Thoracic aorta (tissue), 2 donors: ENCODE measurements around the gene ATP2C1. TPM values are rescaled to one million over a fixed set of nuclear protein-coding genes. Genes with fewer than 3 reads are reported as not detected.

ENCODE experiments used
- ATAC-seq: fragments of 150-250 bp; one replicate; pipeline ENCODE4 v1.8.0; 2017; ENCODE audit warnings: low read depth; ENCODE audit not compliant: insufficient number of reproducible peaks, low FRiP score
- DNase-seq: peaks from one replicate; pipeline ENCODE4 v3.0.0-alpha.2; 2020; ENCODE audit warnings: low spot score
- H3K27ac ChIP-seq, 2 donors: fragments of 200-600 bp; sonication (generic); 1 replicate in 1 of 2; 2 replicates in 1 of 2; pipeline ENCODE4 v1.5.1; 2016; ENCODE audit warnings: mild to moderate bottlenecking in 2 of 2, moderate library complexity in 2 of 2
- H3K27me3 ChIP-seq: fragments of 200-600 bp; sonication (generic); replicated peaks from 2 replicates; pipeline ENCODE4 v1.6.0; 2016; ENCODE audit warnings: mild to moderate bottlenecking; ENCODE audit not compliant: insufficient read depth
- H3K36me3 ChIP-seq: fragments of 200-600 bp; sonication (generic); one replicate; pipeline ENCODE4 v1.5.1; 2016
- H3K4me1 ChIP-seq, 2 donors: fragments of 200-600 bp; sonication (generic); 1 replicate in 1 of 2; 2 replicates in 1 of 2; pipeline versions ENCODE4 v1.5.1 to v1.6.0; 2016; ENCODE audit warnings: low read depth in 2 of 2, mild to moderate bottlenecking in 1 of 2; ENCODE audit not compliant: control insufficient read depth in 1 of 2
- H3K4me3 ChIP-seq: fragments of 200-600 bp; sonication (generic); 2 replicates; pipeline ENCODE4 v1.5.1; 2016; ENCODE audit warnings: mild to moderate bottlenecking
- H3K9me3 ChIP-seq: fragments of 200-600 bp; sonication (generic); 2 replicates; pipeline ENCODE4 v1.5.1; 2016
- total RNA-seq, 2 donors: library from RNA; depleted of rRNA; stranded (reverse); fragments of >200 nt; gene quantifications; one replicate each; pipeline versions ENCODE4 v1.1.0 to v1.2.3, GENCODE V29; 2016
- TF ChIP-seq, protein P1 (sequence below): fragments of 200-600 bp; sonication (generic); IDR thresholded peaks from one replicate; pipeline ENCODE4 v1.5.1; 2019; ENCODE audit warnings: antibody characterized with exemption

The ATP2C1 gene
- total RNA-seq, 2 donors from 2014 or later, result 51.1 to 53.1 TPM

DNA sequence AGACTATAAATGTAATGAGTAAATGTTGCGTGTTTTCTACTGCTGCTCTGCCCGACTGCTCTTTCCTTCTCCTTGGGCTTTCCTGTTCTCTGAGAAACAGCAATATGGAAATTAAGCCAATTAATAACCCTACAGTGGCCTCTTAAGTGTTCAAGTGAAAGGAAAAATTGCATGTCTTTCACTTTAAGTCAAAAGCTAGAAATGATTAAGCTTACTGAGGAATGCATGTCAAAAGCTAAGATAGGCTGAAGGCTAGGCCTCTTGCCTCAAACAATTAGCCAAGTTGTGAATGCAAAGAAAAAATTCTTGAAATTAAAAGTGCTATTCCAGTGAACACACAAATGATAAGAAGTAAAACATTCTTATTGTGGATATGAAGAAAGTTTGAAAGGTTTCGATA lies 55.0 kb downstream of the ATP2C1 start:
- Histone ChIP-seq H3K9me3 (peaks cover 10% of the 10 kb centered on the region), H3K4me3 (no peak overlapping the region), H3K36me3 (peaks cover 17% of the 10 kb centered on the region), H3K27ac (no peak overlapping the region), H3K27me3 (no peaks in the 10 kb centered on the region), H3K4me1 (no peaks in the 10 kb centered on the region)
- ATAC-seq (no peak), DNase-seq (no peak)
- TF ChIP-seq, protein P1, sequence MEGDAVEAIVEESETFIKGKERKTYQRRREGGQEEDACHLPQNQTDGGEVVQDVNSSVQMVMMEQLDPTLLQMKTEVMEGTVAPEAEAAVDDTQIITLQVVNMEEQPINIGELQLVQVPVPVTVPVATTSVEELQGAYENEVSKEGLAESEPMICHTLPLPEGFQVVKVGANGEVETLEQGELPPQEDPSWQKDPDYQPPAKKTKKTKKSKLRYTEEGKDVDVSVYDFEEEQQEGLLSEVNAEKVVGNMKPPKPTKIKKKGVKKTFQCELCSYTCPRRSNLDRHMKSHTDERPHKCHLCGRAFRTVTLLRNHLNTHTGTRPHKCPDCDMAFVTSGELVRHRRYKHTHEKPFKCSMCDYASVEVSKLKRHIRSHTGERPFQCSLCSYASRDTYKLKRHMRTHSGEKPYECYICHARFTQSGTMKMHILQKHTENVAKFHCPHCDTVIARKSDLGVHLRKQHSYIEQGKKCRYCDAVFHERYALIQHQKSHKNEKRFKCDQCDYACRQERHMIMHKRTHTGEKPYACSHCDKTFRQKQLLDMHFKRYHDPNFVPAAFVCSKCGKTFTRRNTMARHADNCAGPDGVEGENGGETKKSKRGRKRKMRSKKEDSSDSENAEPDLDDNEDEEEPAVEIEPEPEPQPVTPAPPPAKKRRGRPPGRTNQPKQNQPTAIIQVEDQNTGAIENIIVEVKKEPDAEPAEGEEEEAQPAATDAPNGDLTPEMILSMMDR, result no peak

DNA sequence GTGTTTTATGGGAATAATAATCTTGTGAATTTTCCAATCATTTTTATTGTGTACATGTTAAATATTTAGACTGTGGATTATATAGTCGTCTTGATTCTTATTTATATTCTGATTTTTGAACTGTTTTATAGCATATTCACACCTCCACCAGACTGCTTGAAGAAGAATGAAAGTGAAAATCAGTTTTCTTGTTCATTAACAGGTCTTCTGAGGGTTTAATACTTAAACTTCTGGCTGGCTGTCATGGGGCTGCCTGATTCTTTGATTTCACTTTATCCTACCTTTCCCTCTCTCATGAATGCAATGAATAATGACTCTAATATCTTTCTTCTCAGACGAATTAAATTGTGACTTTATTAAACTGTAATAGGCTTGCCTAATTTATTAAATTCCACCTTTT lies 56.2 kb downstream of the ATP2C1 start:
- Histone ChIP-seq H3K4me3 (no peak overlapping the region), H3K27me3 (no peaks in the 10 kb centered on the region), H3K27ac (no peak overlapping the region), H3K9me3 (peaks cover 10% of the 10 kb centered on the region), H3K36me3 (peaks cover 17% of the 10 kb centered on the region), H3K4me1 (no peaks in the 10 kb centered on the region)
- DNase-seq, result no peak
- TF ChIP-seq, protein P1, result no peak
- no peak for ATAC-seq

DNA sequence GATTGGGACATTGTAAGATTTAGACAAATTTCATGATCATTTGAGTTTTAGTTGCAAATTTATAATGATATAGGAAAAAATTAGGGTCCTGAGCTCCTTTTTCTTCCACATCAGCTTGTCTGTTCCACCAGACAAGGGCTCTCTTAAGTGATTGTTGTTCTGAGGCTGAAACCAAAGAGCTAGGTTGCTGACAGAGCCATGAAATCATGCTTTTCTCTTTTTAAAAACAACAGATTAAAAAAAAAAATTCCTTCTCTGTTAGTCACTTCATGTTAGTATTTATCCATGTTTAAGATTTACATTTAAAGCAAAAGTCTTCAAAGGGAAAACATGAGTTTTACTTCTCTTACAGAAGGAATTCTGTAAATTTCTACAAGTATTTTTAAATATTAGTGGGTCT lies 56.8 kb downstream of the ATP2C1 start:
- no peak overlapping the region for H3K4me3 ChIP-seq
- peaks cover 10% of the 10 kb centered on the region for H3K9me3 ChIP-seq
- no peaks in the 10 kb centered on the region for H3K4me1 ChIP-seq
- ATAC-seq, result no peak
- TF ChIP-seq, protein P1, result no peak
- peaks cover 17% of the 10 kb centered on the region for H3K36me3 ChIP-seq
- DNase-seq, result no peak
- H3K27me3 ChIP-seq, result no peaks in the 10 kb centered on the region
- no peak overlapping the region for H3K27ac ChIP-seq

DNA sequence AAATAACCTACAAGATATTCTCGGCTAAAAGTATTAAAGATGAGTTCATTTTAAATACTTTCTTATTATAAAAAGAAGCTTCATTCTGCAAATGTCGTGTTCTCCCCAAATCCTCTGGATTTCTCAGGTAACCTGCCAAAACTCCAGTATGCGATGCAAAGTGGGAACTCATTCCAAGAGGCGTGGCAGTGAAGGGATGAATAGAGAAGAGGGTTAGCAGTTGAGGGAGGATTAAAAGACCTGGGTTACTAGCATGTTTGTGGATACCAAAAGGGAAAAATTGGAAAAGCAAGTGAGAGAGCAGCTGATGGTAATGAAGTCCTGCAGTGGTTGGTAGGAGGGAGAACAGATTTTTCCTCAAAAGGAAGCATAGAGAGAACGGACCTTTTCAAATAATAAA lies 61.6 kb downstream of the ATP2C1 start:
- H3K27ac ChIP-seq, result no peak overlapping the region
- H3K27me3 ChIP-seq, result no peaks in the 10 kb centered on the region
- no peaks in the 10 kb centered on the region for H3K9me3 ChIP-seq
- no peaks in the 10 kb centered on the region for H3K4me1 ChIP-seq
- DNase-seq, result no peak
- H3K36me3 ChIP-seq, result peaks cover 3% of the 10 kb centered on the region
- TF ChIP-seq, protein P1, result no peak
- H3K4me3 ChIP-seq, result no peak overlapping the region
- ATAC-seq, result no peak

DNA sequence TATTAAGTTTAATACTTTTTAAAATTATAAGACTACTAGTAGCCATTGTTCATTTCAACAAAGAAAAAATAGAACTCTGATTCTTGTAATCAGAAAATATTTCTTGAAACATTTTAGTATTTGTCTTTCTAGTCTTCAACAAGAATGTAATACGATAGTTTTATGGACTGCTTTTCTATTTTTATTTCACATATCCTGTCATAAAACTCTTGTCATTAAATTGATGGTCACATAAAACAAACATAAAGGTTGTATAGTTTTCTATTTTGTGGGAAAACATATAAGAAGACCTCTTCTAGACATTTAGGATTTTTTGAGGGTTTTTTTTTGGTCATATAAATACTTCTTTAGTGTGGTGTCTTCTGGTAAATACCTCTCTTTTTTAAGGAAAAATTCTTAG lies 62.4 kb downstream of the ATP2C1 start:
- Histone ChIP-seq H3K4me1 (no peaks in the 10 kb centered on the region), H3K9me3 (no peaks in the 10 kb centered on the region), H3K27ac (no peak overlapping the region), H3K27me3 (no peaks in the 10 kb centered on the region), H3K4me3 (no peak overlapping the region), H3K36me3 (peaks cover 3% of the 10 kb centered on the region)
- ATAC-seq, result no peak
- DNase-seq, result no peak
- TF ChIP-seq, protein P1, result no peak
